RWPE2 (cell line): ENCODE measurements around the gene CPSF3.

Experiments
- ATAC-seq: fragments of 200-7000 bp; cut with Tn5 transposase; 3 replicates; pipeline ENCODE4 v1.9.1; 2021; ENCODE audit warnings: low read depth
- DNase-seq: peaks from one replicate; pipeline ENCODE4 v3.0.0-alpha.2; 2020; ENCODE audit warnings: low spot score
- H3K27ac ChIP-seq: fragments of 450-650 bp; 2 replicates; pipeline ENCODE4 v1.5.1; 2017; ENCODE audit warnings: mild to moderate bottlenecking; ENCODE audit not compliant: poor library complexity, severe bottlenecking
- H3K27me3 ChIP-seq: fragments of 250-450 bp; sonication (Bioruptor Pico); 2 replicates; pipeline ENCODE4 v1.5.1; 2021; ENCODE audit warnings: mild to moderate bottlenecking, moderate library complexity; ENCODE audit not compliant: insufficient read depth, poor library complexity, severe bottlenecking
- H3K36me3 ChIP-seq: fragments of 250-450 bp; sonication (Bioruptor Pico); 2 replicates; pipeline ENCODE4 v1.5.1; 2020; ENCODE audit warnings: low read depth, mild to moderate bottlenecking, moderate library complexity
- H3K4me1 ChIP-seq: fragments of 250-450 bp; sonication (Bioruptor Pico); 2 replicates; pipeline ENCODE4 v1.5.1; 2021; ENCODE audit warnings: mild to moderate bottlenecking, moderate library complexity; ENCODE audit not compliant: insufficient read depth, poor library complexity, severe bottlenecking
- H3K4me3 ChIP-seq: fragments of 250-450 bp; sonication (Bioruptor Pico); 2 replicates; pipeline ENCODE4 v1.5.1; 2021; ENCODE audit warnings: mild to moderate bottlenecking, moderate library complexity; ENCODE audit not compliant: severe bottlenecking
- H3K9me3 ChIP-seq: fragments of 250-450 bp; sonication (Bioruptor Pico); 2 replicates; pipeline ENCODE4 v1.5.1; 2021; ENCODE audit warnings: mild to moderate bottlenecking, moderate library complexity; ENCODE audit not compliant: severe bottlenecking
- CTCF ChIP-seq: fragments of 450-650 bp; IDR thresholded peaks from one replicate; pipeline ENCODE4 v1.5.1; 2017; ENCODE audit warnings: mild to moderate bottlenecking, moderate library complexity; ENCODE audit not compliant: poor library complexity, severe bottlenecking

CPSF3 gene

GRCh38 chr2:9478526-9478925 is 55.1 kb downstream of the CPSF3 start:
- TF ChIP-seq CTCF, result no peak
- H3K27me3 ChIP-seq, result no peaks in the 10 kb centered on the region
- H3K27ac ChIP-seq, result no peak overlapping the region
- no peaks in the 10 kb centered on the region for H3K9me3 ChIP-seq
- H3K4me1 ChIP-seq, result peaks cover 3% of the 10 kb centered on the region
- no peak overlapping the region for H3K4me3 ChIP-seq
- DNase-seq, result no peak
- ATAC-seq, result no peak
- peaks cover 74% of the 10 kb centered on the region for H3K36me3 ChIP-seq

- ATAC-seq (no peak), DNase-seq (no peak)
- Histone ChIP-seq H3K36me3 (peaks cover 91% of the 10 kb centered on the region), H3K9me3 (no peaks in the 10 kb centered on the region), H3K4me1 (peaks cover 3% of the 10 kb centered on the region), H3K27me3 (no peaks in the 10 kb centered on the region), H3K27ac (no peak overlapping the region), H3K4me3 (no peak overlapping the region)
- no peak for TF ChIP-seq CTCF
Measured at GRCh38 chr2:9480157-9480556, 56.7 kb downstream of the CPSF3 start.

- ATAC-seq, result peak; percentile 33; the same call in 1 of the 3 replicates
- TF ChIP-seq CTCF, result no peak
- H3K4me1 ChIP-seq, result no peaks in the 10 kb centered on the region
- H3K27ac ChIP-seq, result no peak overlapping the region
- peaks cover 97% of the 10 kb centered on the region for H3K36me3 ChIP-seq
- DNase-seq, result no peak
- no peaks in the 10 kb centered on the region for H3K9me3 ChIP-seq
- H3K27me3 ChIP-seq, result no peaks in the 10 kb centered on the region
- no peak overlapping the region for H3K4me3 ChIP-seq
Measured at GRCh38 chr2:9483107-9483506, 59.7 kb downstream of the CPSF3 start.

DNA sequence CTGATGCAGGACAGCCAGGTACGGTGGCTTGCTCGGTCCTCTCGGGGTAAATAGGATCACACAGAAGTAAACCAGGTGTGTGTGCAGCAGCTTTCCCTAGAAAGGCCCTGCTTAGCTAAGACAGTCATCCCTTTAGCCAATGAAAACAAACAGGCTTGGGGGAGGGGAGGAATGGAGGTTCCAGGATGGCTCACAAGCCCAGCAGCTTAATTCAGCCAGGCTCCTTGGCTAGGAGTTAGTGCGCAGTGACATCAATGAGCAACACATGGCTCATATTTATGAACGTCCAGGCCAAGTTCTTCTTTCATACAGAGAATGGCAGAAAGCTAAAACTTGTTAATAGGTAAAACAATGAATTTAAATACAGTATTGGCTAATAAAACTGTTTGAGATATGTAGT is 61.1 kb downstream of the CPSF3 start:
- Histone ChIP-seq H3K27ac (no peak overlapping the region), H3K36me3 (peaks cover 97% of the 10 kb centered on the region), H3K27me3 (no peaks in the 10 kb centered on the region), H3K4me1 (no peaks in the 10 kb centered on the region), H3K9me3 (no peaks in the 10 kb centered on the region), H3K4me3 (no peak overlapping the region)
- ATAC-seq (no peak), DNase-seq (no peak)
- TF ChIP-seq CTCF, result no peak

DNA sequence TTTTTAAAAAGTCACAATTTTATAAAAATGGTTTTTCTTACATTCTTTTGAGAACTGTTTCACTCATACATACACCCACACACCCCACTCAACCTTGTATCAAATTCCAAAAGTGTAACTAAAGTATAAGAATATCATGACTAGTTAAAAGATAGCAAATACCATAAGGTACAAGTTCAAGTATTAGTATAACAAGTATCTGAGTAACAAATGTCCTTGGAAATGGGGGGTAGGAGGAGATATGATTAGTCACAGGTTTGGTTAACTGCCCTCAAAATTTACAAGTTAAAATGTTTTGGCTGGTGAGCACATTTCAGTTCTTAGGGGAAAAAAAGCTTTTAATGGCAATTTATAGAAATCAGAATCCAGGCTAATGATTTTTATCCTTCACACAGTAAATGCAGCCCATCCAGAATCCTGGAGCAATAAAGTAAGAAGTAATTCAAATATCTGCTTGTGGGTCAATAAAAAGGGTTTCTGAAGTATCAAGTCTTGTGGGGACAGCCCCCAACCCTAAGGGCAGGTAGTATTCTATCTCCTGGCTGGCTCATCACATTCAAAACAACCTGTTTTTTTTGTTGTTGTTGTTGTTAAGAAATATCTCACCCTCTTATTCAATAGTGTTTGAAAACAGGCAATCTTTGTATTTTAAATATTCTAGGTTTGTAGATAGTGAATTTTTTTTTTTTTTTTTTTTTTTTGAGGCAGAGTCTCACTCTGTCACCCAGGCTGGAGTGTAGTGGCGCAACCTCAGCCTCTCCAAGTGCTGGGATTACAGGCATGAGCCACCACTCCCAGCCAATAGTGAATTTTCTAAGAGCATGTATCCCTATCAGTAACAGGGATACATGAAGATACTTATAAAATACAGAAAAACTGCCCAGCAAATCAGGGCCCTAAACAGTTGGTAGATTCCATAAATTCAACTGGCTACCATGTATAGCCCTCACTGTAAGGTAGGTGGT is 65.4 kb downstream of the CPSF3 start:
- no peak overlapping the region for H3K4me3 ChIP-seq
- DNase-seq, result no peak
- ATAC-seq, result no peak
- H3K27ac ChIP-seq, result no peak overlapping the region
- no peaks in the 10 kb centered on the region for H3K27me3 ChIP-seq
- H3K36me3 ChIP-seq, result peaks cover 100% of the 10 kb centered on the region
- no peaks in the 10 kb centered on the region for H3K9me3 ChIP-seq
- H3K4me1 ChIP-seq, result no peaks in the 10 kb centered on the region
- no peak for TF ChIP-seq CTCF
